ENCODE results near the gene ATXN7L2.

Gene ATXN7L2

GRCh38 chr1:109517337-109517736, 33.6 kb downstream of the ATXN7L2 start:
- Histone ChIP-seq H3F3A (ENCODE audit: control insufficient read depth, insufficient read depth) (no peaks in the 10 kb centered on the region), H3K27me3 (ENCODE audit: control insufficient read depth, low read length) (peaks cover 11% of the 10 kb centered on the region), H3K79me2 (ENCODE audit: control insufficient read depth, low read length) (no peaks in the 10 kb centered on the region), H3K4me2 (ENCODE audit: low read length) (no peak overlapping the region), H3K9me3 (ENCODE audit: control insufficient read depth, insufficient read depth, low read length) (no peaks in the 10 kb centered on the region), H3K27ac (ENCODE audit: low read depth, low read length) (no peak overlapping the region), H3K4me3 (ENCODE audit: low read length) (no peak overlapping the region), H3K36me3 (ENCODE audit: control insufficient read depth, low read length) (no peaks in the 10 kb centered on the region), H4K20me1 (ENCODE audit: control insufficient read depth, insufficient read depth, low read depth, low read length) (no peaks in the 10 kb centered on the region), H3K9me2 (replicated peaks; ENCODE audit: control insufficient read depth, low read length) (no peaks in the 10 kb centered on the region), H3K4me1 (ENCODE audit: control insufficient read depth, low read length) (no peaks in the 10 kb centered on the region)
- no peak for TF ChIP-seq EZH2phosphoT487 (IDR thresholded peaks at IDR 0.05; ENCODE audit: borderline replicate concordance, low read length)
- no peak for TF ChIP-seq CTCF (IDR thresholded peaks at IDR 0.05; ENCODE audit: low read depth, low read length, poor library complexity, severe bottlenecking)

- no peaks in the 10 kb centered on the region for H3K9me3 ChIP-seq (ENCODE audit: control insufficient read depth, insufficient read depth, low read length)
- H3K27me3 ChIP-seq (ENCODE audit: control insufficient read depth, low read length), result peaks cover 21% of the 10 kb centered on the region
- no peaks in the 10 kb centered on the region for H3K4me1 ChIP-seq (ENCODE audit: control insufficient read depth, low read length)
- no peaks in the 10 kb centered on the region for H3F3A ChIP-seq (ENCODE audit: control insufficient read depth, insufficient read depth)
- no peaks in the 10 kb centered on the region for H3K36me3 ChIP-seq (ENCODE audit: control insufficient read depth, low read length)
- no peak overlapping the region for H3K4me3 ChIP-seq (ENCODE audit: low read length)
- H3K27ac ChIP-seq (ENCODE audit: low read depth, low read length), result no peak overlapping the region
- no peaks in the 10 kb centered on the region for H3K79me2 ChIP-seq (ENCODE audit: control insufficient read depth, low read length)
- no peaks in the 10 kb centered on the region for H4K20me1 ChIP-seq (ENCODE audit: control insufficient read depth, insufficient read depth, low read depth, low read length)
- no peak for TF ChIP-seq EZH2phosphoT487 (IDR thresholded peaks at IDR 0.05; ENCODE audit: borderline replicate concordance, low read length)
- TF ChIP-seq CTCF (IDR thresholded peaks at IDR 0.05; ENCODE audit: low read depth, low read length, poor library complexity, severe bottlenecking), result no peak
- no peak overlapping the region for H3K4me2 ChIP-seq (ENCODE audit: low read length)
- H3K9me2 ChIP-seq (replicated peaks; ENCODE audit: control insufficient read depth, low read length), result no peaks in the 10 kb centered on the region
Measured at GRCh38 chr1:109521002-109521951, 37.6 kb downstream of the ATXN7L2 start.

- TF ChIP-seq EZH2phosphoT487 (IDR thresholded peaks at IDR 0.05; ENCODE audit: borderline replicate concordance, low read length) (no peak), CTCF (IDR thresholded peaks at IDR 0.05; ENCODE audit: low read depth, low read length, poor library complexity, severe bottlenecking) (no peak)
- Histone ChIP-seq H3K27me3 (ENCODE audit: control insufficient read depth, low read length) (peaks cover 22% of the 10 kb centered on the region), H3K4me1 (ENCODE audit: control insufficient read depth, low read length) (no peaks in the 10 kb centered on the region), H3K9me2 (replicated peaks; ENCODE audit: control insufficient read depth, low read length) (no peaks in the 10 kb centered on the region), H3K79me2 (ENCODE audit: control insufficient read depth, low read length) (no peaks in the 10 kb centered on the region), H3F3A (ENCODE audit: control insufficient read depth, insufficient read depth) (no peaks in the 10 kb centered on the region), H3K4me3 (ENCODE audit: low read length) (no peak overlapping the region), H4K20me1 (ENCODE audit: control insufficient read depth, insufficient read depth, low read depth, low read length) (no peaks in the 10 kb centered on the region), H3K27ac (ENCODE audit: low read depth, low read length) (no peak overlapping the region), H3K9me3 (ENCODE audit: control insufficient read depth, insufficient read depth, low read length) (no peaks in the 10 kb centered on the region), H3K36me3 (ENCODE audit: control insufficient read depth, low read length) (no peaks in the 10 kb centered on the region), H3K4me2 (ENCODE audit: low read length) (no peak overlapping the region)
Measured at GRCh38 chr1:109522026-109522425, 38.3 kb downstream of the ATXN7L2 start.

All from DOHH2 (cell line).